ENCODE data around the gene WRNIP1. TPM values are rescaled to one million over a fixed set of nuclear protein-coding genes. Genes with fewer than 3 reads are reported as not detected.

WRNIP1 gene
- total RNA-seq, 1 experiment from 2014 or later: 38.1 TPM

DNA sequence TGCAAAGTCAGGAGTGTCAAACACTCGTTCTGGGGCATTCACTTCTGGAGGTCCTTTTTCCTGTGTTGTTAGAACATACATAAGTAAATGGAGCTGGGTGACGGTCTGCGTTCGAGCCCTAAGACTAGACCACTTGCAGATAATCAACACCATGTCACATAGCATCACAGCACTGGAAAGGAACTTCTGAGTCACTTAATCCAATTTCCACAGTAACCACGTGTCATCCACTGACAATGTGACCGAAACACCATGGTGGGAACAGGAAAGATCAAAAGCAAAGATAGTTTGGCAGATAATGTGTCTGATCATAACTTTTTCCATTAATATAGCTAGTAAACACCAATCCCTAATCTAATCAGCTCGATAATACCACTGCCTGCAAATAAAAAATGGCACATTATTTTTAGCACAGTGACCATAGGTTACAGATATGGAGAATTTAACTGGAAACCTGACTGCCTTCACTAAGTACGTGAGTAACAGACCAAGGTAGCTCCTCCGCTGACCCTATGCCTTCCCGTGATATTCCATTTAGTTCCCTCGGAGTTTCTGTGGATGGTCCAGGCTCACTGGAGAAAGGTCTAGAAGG, 34.8 kb downstream of the WRNIP1 start:
- Histone ChIP-seq H3K4me1 (ENCODE audit: insufficient read depth, low read length) (no peaks in the 10 kb centered on the region), H3K56ac (ENCODE audit: insufficient read length, low read depth, low read length) (no peak overlapping the region), H2BK15ac (ENCODE audit: low read depth, low read length) (no peak overlapping the region), H2AK5ac (ENCODE audit: insufficient read length, low read length) (no peak overlapping the region), H3K79me2 (ENCODE audit: insufficient read depth, low read length) (no peaks in the 10 kb centered on the region), H3K27ac (ENCODE audit: insufficient read length, low read depth, low read length) (no peak overlapping the region), H2BK120ac (ENCODE audit: low read depth, low read length, poor library complexity, severe bottlenecking) (no peak overlapping the region), H4K20me1 (ENCODE audit: control insufficient read depth, insufficient read depth, insufficient read length) (peaks cover 2% of the 10 kb centered on the region), H3K27me3 (ENCODE audit: insufficient read depth, low read length) (no peaks in the 10 kb centered on the region), H3K23me2 (ENCODE audit: insufficient read length, low read depth, low read length, poor library complexity, severe bottlenecking) (no peaks in the 10 kb centered on the region), H3K4ac (ENCODE audit: low read depth, low read length) (no peak overlapping the region), H3K9ac (ENCODE audit: extremely low read depth, insufficient read length, low read length) (no peak overlapping the region), H3K79me1 (ENCODE audit: insufficient read depth, low read depth, low read length, poor library complexity, severe bottlenecking) (no peaks in the 10 kb centered on the region), H2AFZ (ENCODE audit: low read length) (no peak overlapping the region), H3K14ac (ENCODE audit: insufficient read depth, low read length) (no peak overlapping the region), H4K91ac (ENCODE audit: insufficient read length, low read depth, low read length) (no peak overlapping the region), H3T11ph (ENCODE audit: low read length) (no peak overlapping the region), H3K18ac (ENCODE audit: insufficient read length, low read depth, low read length) (no peak overlapping the region), H3K9me3 (ENCODE audit: control insufficient read depth, low read depth, low read length) (no peaks in the 10 kb centered on the region), H2BK12ac (ENCODE audit: insufficient read length, low read depth, low read length) (no peak overlapping the region), H2BK20ac (ENCODE audit: low read depth, low read length, poor library complexity, severe bottlenecking) (no peak overlapping the region), H4K5ac (ENCODE audit: insufficient read length, low read depth, low read length) (no peak overlapping the region), H3K23ac (ENCODE audit: insufficient read length, low read depth, low read length) (no peak overlapping the region), H2BK5ac (ENCODE audit: insufficient read length, low read length) (no peak overlapping the region), H4K8ac (replicated peaks; ENCODE audit: insufficient read length, low read depth, low read length) (no peak overlapping the region), H3K4me2 (ENCODE audit: insufficient read depth, insufficient read length, low read length) (no peak overlapping the region)
- DNase-seq: no peak
- Mint-ChIP-seq H3K27me3 (ENCODE audit: low read depth) (no peaks in the 10 kb centered on the region), H3K9me3 (no peaks in the 10 kb centered on the region), H3K27ac (peak overlapping the region in 1 of 3 experiments; percentile 24; a peak in 2 of 7 replicates), H3K4me1 (peaks cover 13 to 23% of the 10 kb centered on the region in 2 experiments), H3K4me3 (no peak overlapping the region), H3K36me3 (ENCODE audit: insufficient read depth in 1 of 3, low read depth in 3 of 3) (peaks cover 0 to 10% (median 0%) of the 10 kb centered on the region in 3 experiments; a peak in 2 of 7 replicates)
- no CpG with 5 or more reads among the region's 11 CpGs for WGBS (ENCODE audit: extremely low coverage, insufficient read length, low lambda C conversion rate)
- TF ChIP-seq, protein P1, sequence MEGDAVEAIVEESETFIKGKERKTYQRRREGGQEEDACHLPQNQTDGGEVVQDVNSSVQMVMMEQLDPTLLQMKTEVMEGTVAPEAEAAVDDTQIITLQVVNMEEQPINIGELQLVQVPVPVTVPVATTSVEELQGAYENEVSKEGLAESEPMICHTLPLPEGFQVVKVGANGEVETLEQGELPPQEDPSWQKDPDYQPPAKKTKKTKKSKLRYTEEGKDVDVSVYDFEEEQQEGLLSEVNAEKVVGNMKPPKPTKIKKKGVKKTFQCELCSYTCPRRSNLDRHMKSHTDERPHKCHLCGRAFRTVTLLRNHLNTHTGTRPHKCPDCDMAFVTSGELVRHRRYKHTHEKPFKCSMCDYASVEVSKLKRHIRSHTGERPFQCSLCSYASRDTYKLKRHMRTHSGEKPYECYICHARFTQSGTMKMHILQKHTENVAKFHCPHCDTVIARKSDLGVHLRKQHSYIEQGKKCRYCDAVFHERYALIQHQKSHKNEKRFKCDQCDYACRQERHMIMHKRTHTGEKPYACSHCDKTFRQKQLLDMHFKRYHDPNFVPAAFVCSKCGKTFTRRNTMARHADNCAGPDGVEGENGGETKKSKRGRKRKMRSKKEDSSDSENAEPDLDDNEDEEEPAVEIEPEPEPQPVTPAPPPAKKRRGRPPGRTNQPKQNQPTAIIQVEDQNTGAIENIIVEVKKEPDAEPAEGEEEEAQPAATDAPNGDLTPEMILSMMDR (conservative IDR thresholded peaks at IDR 0.05): no peak
